Progenitor cell of endocrine pancreas (in vitro differentiated cells): ENCODE data around the gene CHN2. TPM values are rescaled to one million over a fixed set of nuclear protein-coding genes. Genes with fewer than 3 reads are reported as not detected.

Experiments used
- DNase-seq: peaks from one replicate; pipeline ENCODE4 v3.0.0; 2021; ENCODE audit warnings: low spot score; ENCODE audit not compliant: unreplicated experiment
- H3K27ac Mint-ChIP-seq: 2 replicates; pipeline ENCODE4 v1.8.0; 2021; ENCODE audit warnings: mild to moderate bottlenecking, moderate library complexity, mixed read lengths
- H3K27me3 Mint-ChIP-seq: 2 replicates; pipeline ENCODE4 v1.8.0; 2021; ENCODE audit warnings: mixed read lengths
- H3K36me3 Mint-ChIP-seq: 2 replicates; pipeline ENCODE4 v1.8.0; 2022; ENCODE audit warnings: mixed read lengths; ENCODE audit not compliant: insufficient read depth
- H3K4me1 Mint-ChIP-seq: 2 replicates; pipeline ENCODE4 v1.8.0; 2021; ENCODE audit warnings: low read depth, mixed read lengths
- H3K4me3 Mint-ChIP-seq: 2 replicates; pipeline ENCODE4 v1.8.0; 2021; ENCODE audit warnings: low read depth, mild to moderate bottlenecking, moderate library complexity, mixed read lengths
- H3K9me3 Mint-ChIP-seq: 2 replicates; pipeline ENCODE4 v1.8.0; 2021; ENCODE audit warnings: low read depth, mixed read lengths
- CTCF ChIP-seq: fragments of 200-600 bp; sonication (generic); IDR thresholded peaks from one replicate; pipeline ENCODE4 v1.5.0; 2021; ENCODE audit warnings: antibody characterized with exemption, mild to moderate bottlenecking; ENCODE audit not compliant: unreplicated experiment
- total RNA-seq: library from RNA; stranded (reverse); gene quantifications from 2 replicates; pipeline ENCODE4 v1.2.1, GENCODE V29; 2021

CHN2 gene
- total RNA-seq, 1 donor from 2014 or later = 22.0 TPM

GRCh38 chr7:29418056-29418455 is 223.5 kb downstream of the CHN2 start:
- H3K27me3 Mint-ChIP-seq = no peaks in the 10 kb centered on the region
- peaks cover 1% of the 10 kb centered on the region for H3K4me1 Mint-ChIP-seq
- no peak overlapping the region for H3K4me3 Mint-ChIP-seq
- no peak for TF ChIP-seq CTCF
- no peak for DNase-seq
- H3K9me3 Mint-ChIP-seq = no peaks in the 10 kb centered on the region
- H3K27ac Mint-ChIP-seq = no peak overlapping the region
- peaks cover 3% of the 10 kb centered on the region for H3K36me3 Mint-ChIP-seq

- H3K4me3 Mint-ChIP-seq = no peak overlapping the region
- peaks cover 1% of the 10 kb centered on the region for H3K4me1 Mint-ChIP-seq
- no peaks in the 10 kb centered on the region for H3K9me3 Mint-ChIP-seq
- peaks cover 3% of the 10 kb centered on the region for H3K36me3 Mint-ChIP-seq
- no peak overlapping the region for H3K27ac Mint-ChIP-seq
- DNase-seq = no peak
- TF ChIP-seq CTCF = no peak
- H3K27me3 Mint-ChIP-seq = no peaks in the 10 kb centered on the region
These were observed 224.1 kb downstream of the CHN2 start for GRCh38 chr7:29418651-29419050.

- no peak overlapping the region for H3K4me3 Mint-ChIP-seq
- no peak for TF ChIP-seq CTCF
- DNase-seq = no peak
- no peaks in the 10 kb centered on the region for H3K9me3 Mint-ChIP-seq
- no peaks in the 10 kb centered on the region for H3K36me3 Mint-ChIP-seq
- H3K27ac Mint-ChIP-seq = no peak overlapping the region
- no peaks in the 10 kb centered on the region for H3K27me3 Mint-ChIP-seq
- H3K4me1 Mint-ChIP-seq = peaks cover 3% of the 10 kb centered on the region
These were observed 225.4 kb downstream of the CHN2 start for GRCh38 chr7:29420011-29420410.

- no peaks in the 10 kb centered on the region for H3K9me3 Mint-ChIP-seq
These were observed 226.7 kb downstream of the CHN2 start for GRCh38 chr7:29421010-29421956.

GRCh38 chr7:29422829-29423228 is 228.3 kb downstream of the CHN2 start:
- Mint-ChIP-seq H3K4me1 (peaks cover 3% of the 10 kb centered on the region), H3K27ac (no peak overlapping the region), H3K9me3 (no peaks in the 10 kb centered on the region), H3K27me3 (no peaks in the 10 kb centered on the region), H3K36me3 (no peaks in the 10 kb centered on the region), H3K4me3 (no peak overlapping the region)
- no peak for DNase-seq
- TF ChIP-seq CTCF = no peak

More at GRCh38 chr7:29421010-29421956, 226.7 kb downstream of the CHN2 start:
- Mint-ChIP-seq H3K36me3 (no peaks in the 10 kb centered on the region), H3K4me3 (no peak overlapping the region), H3K27ac (no peak overlapping the region), H3K27me3 (no peaks in the 10 kb centered on the region), H3K4me1 (peaks cover 3% of the 10 kb centered on the region)
- no peak for DNase-seq
- no peak for TF ChIP-seq CTCF
